Right ventricle myocardium inferior (tissue), 1 donor: ENCODE results near the gene RAPGEF5. TPM values are rescaled to one million over a fixed set of nuclear protein-coding genes. Genes with fewer than 3 reads are reported as not detected.

ENCODE experiments used
- ATAC-seq: fragments of 200-7000 bp; cut with Tn5 transposase; one replicate; pipeline ENCODE4 v1.9.1; 2020; ENCODE audit warnings: mild to moderate bottlenecking, moderate library complexity
- DNase-seq: peaks from one replicate; pipeline ENCODE4 v3.0.0; 2021; ENCODE audit errors: missing footprints
- intact Hi-C: fragments of 100-400 bp; cut with DNase I; formaldehyde crosslinking; loops from one replicate; pipeline ENCODE4 v1.11.0; 2022
- total RNA-seq: library from RNA; stranded (reverse); fragmentation: NEBNext Ultra II Directional; extraction: Animal tissue kit (Norgen Biotek cat#: 25700); gene quantifications from one replicate; pipeline ENCODE4 v1.2.1, GENCODE V29; 2021
- donor health status: DM: no; HTN: yes; CAD: no; lungs with severe emphysema.

RAPGEF5 gene
- total RNA-seq, 1 donor from 2014 or later: 9.4 TPM

- ATAC-seq (no peak), DNase-seq (no peak)
- intact Hi-C loops: no loop called here
These were observed 23.4 kb upstream of the RAPGEF5 start for GRCh38 chr7:22380333-22380732.

- ATAC-seq: no peak
These were observed 21.4 kb upstream of the RAPGEF5 start for GRCh38 chr7:22378199-22378980.

GRCh38 chr7:22377703-22378102 is 20.7 kb upstream of the RAPGEF5 start:
- ATAC-seq: no peak
- intact Hi-C loops: no loop called here
- DNase-seq: no peak

More at GRCh38 chr7:22378199-22378980, 21.4 kb upstream of the RAPGEF5 start:
- DNase-seq: no peak
- intact Hi-C loops: no loop called here

- no peak for DNase-seq
- intact Hi-C loops: no loop called here
- ATAC-seq: no peak
These were observed 18.6 kb upstream of the RAPGEF5 start for GRCh38 chr7:22375359-22376048.

GRCh38 chr7:22373911-22374310 is 17.0 kb upstream of the RAPGEF5 start:
- no peak for DNase-seq
- intact Hi-C loops: no loop called here
- ATAC-seq: no peak

GRCh38 chr7:22373388-22373787 is 16.4 kb upstream of the RAPGEF5 start:
- intact Hi-C loops: no loop called here
- DNase-seq (no peak), ATAC-seq (no peak)

- DNase-seq (no peak), ATAC-seq (no peak)
- intact Hi-C loops: no loop called here
These were observed 15.9 kb upstream of the RAPGEF5 start for GRCh38 chr7:22372863-22373262.

GRCh38 chr7:22371878-22372277 is 14.9 kb upstream of the RAPGEF5 start:
- ATAC-seq: no peak
- DNase-seq: no peak
- intact Hi-C loops: no loop called here

GRCh38 chr7:22364900-22365299 is 7.9 kb upstream of the RAPGEF5 start:
- DNase-seq: no peak
- intact Hi-C loops: loop anchor here (5.0 kb wide), 1 partner anchor 87 kb away; no protein-coding TSS in a partner anchor
- no peak for ATAC-seq

- intact Hi-C loops: no loop called here
- DNase-seq: no peak
- no peak for ATAC-seq
These were observed 6.9 kb upstream of the RAPGEF5 start for GRCh38 chr7:22363756-22364422.

GRCh38 chr7:22361795-22362194 is 4.8 kb upstream of the RAPGEF5 start:
- ATAC-seq (no peak), DNase-seq (no peak)
- intact Hi-C loops: no loop called here

GRCh38 chr7:22361320-22361719 is 4.4 kb upstream of the RAPGEF5 start:
- intact Hi-C loops: no loop called here
- no peak for DNase-seq
- ATAC-seq: no peak

GRCh38 chr7:22358820-22359697 is 2.1 kb upstream of the RAPGEF5 start:
- intact Hi-C loops: no loop called here
- DNase-seq (no peak), ATAC-seq (no peak)

GRCh38 chr7:22357311-22358175 is 589 bp upstream of the RAPGEF5 start:
- ATAC-seq (no peak), DNase-seq (no peak)
- intact Hi-C loops: no loop called here

GRCh38 chr7:22356010-22356691 is 803 bp downstream of the RAPGEF5 start:
- ATAC-seq: no peak

GRCh38 chr7:22355620-22356009 is 1.3 kb downstream of the RAPGEF5 start:
- DNase-seq (no peak), ATAC-seq (no peak)
- intact Hi-C loops: no loop called here

More at GRCh38 chr7:22356010-22356691, 803 bp downstream of the RAPGEF5 start:
- DNase-seq: no peak
- intact Hi-C loops: no loop called here

GRCh38 chr7:22354462-22354861 is 2.5 kb downstream of the RAPGEF5 start:
- ATAC-seq (no peak), DNase-seq (no peak)
- intact Hi-C loops: no loop called here
